Gastroesophageal sphincter (tissue), 3 donors: Measurements from ENCODE around the gene CELSR2.

ENCODE experiments used
- EP300 ChIP-seq: sonication (generic); formaldehyde crosslinking; IDR thresholded peaks from one replicate; pipeline ENCODE4 v1.6.1; 2017; ENCODE audit warnings: antibody characterized with exemption, mild to moderate bottlenecking
- POLR2A ChIP-seq, 2 donors: fragments of 450-650 bp; IDR thresholded peaks; one replicate each; pipeline ENCODE4 v1.6.1; 2017; ENCODE audit warnings: antibody characterized with exemption in 2 of 2, mild to moderate bottlenecking in 2 of 2, moderate library complexity in 1 of 2
- TF ChIP-seq, protein P1 (sequence below), 4 experiments: fragments of 200-600 bp in 2 of 4; fragments of 450-650 bp in 2 of 4; sonication (generic) in 1 of 4; IDR thresholded peaks; one replicate each; pipeline ENCODE4 v1.5.1; 2017 to 2019; ENCODE audit warnings: antibody characterized with exemption in 4 of 4, mild to moderate bottlenecking in 2 of 4, moderate library complexity in 2 of 4

- TF ChIP-seq, protein P1, sequence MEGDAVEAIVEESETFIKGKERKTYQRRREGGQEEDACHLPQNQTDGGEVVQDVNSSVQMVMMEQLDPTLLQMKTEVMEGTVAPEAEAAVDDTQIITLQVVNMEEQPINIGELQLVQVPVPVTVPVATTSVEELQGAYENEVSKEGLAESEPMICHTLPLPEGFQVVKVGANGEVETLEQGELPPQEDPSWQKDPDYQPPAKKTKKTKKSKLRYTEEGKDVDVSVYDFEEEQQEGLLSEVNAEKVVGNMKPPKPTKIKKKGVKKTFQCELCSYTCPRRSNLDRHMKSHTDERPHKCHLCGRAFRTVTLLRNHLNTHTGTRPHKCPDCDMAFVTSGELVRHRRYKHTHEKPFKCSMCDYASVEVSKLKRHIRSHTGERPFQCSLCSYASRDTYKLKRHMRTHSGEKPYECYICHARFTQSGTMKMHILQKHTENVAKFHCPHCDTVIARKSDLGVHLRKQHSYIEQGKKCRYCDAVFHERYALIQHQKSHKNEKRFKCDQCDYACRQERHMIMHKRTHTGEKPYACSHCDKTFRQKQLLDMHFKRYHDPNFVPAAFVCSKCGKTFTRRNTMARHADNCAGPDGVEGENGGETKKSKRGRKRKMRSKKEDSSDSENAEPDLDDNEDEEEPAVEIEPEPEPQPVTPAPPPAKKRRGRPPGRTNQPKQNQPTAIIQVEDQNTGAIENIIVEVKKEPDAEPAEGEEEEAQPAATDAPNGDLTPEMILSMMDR (IDR thresholded peaks at IDR 0.05) = no peak
- TF ChIP-seq POLR2A (IDR thresholded peaks at IDR 0.05) (no peak), EP300 (no peak)
Observed at GRCh38 chr1:109265016-109265415, 15.7 kb downstream of the CELSR2 start.
